Endometrial microvascular endothelial cells (primary cell): Measurements from ENCODE around the gene FSCN2. TPM values are rescaled to one million over a fixed set of nuclear protein-coding genes. Genes with fewer than 3 reads are reported as not detected.

Source experiments
- in situ Hi-C: cut with HindIII; loops from 2 replicates; pipeline ENCODE4 v1.10.0; 2017; ENCODE audit warnings: low sequenced_read_pairs, low pct_unique_long_range_greater_than_20kb; ENCODE audit errors: inconsistent ontology term
- total RNA-seq: library from RNA; depleted of rRNA; stranded (reverse); fragments of >200 nt; gene quantifications from one replicate; pipeline ENCODE4 v1.2.3, GENCODE V29; 2015; ENCODE audit errors: inconsistent ontology term

The FSCN2 gene
- total RNA-seq, 1 donor from 2014 or later: not detected

- in situ Hi-C loops: no loop called here
Measured at GRCh38 chr17:81536299-81537290, 8.4 kb downstream of the FSCN2 start.

DNA sequence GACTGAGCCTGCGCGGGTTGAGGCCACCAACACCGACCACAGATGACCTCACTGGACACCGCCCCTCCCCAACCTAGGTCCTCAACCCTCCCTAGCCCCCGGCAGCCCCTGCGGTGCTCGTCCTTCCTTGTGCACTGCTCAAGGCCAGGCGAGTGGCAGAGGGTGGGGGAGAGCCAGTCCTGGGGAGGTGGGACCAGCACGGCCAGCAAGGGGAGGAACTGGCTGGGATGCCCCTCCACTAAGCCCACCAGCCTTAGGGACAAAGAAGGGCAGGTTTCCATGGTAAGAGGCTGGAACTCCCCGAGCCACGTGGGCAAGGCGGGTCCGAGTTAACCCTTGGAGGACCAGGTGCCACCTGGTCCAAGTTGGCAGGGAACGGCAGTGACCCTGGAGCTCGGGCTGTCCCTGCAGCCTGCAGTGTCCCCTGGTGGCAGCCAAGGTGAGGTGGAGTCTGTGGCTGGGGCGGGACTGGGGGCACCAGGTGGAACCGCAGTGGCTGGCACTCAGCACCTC, 9.2 kb downstream of the FSCN2 start:
- in situ Hi-C loops: no loop called here

- in situ Hi-C loops: no loop called here
Measured at GRCh38 chr17:81537856-81538555, 9.8 kb downstream of the FSCN2 start.

DNA sequence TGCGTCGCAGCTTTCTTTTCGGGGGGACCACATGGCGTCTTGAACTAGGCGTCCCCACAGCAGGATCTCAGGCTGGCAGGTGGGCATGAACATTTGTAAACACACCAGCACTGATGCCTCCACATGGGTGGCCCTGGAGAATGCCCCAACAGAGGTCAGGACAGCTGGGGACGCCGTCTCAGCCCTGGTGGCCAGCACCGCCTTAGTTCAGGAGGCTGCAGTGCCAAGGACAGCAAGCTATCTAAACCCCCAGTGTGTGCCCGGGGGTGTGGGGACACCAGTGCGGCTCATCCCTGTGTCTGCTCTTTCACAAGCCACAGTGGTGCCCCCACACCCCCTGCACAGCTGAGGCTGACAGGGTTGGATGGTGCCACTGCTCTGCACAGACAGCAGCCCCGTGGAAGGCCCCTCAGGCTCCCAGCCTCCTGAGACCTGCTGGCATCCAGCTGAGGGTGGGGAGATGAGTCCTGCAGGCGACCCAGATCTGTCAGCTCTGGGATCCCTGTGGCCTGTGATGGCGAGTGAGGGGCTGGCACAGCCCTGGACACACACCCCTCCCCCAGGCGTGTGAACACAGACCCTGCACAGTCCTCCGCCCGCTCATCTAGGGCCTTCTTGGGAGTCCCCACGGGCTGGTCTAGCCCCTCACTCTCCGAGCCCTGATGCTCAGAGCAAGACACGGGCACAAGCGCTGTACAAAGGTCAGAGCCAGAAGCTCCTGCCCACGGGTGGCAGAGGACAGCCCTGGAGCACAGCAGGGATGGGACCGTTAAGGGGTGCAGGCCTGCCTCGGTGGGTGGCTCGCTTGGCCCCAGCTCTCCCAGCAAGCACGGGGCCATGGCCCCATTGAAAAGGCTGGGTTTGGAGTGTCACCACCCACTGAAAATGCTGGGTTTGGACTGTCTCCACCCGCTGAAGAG, 10.7 kb downstream of the FSCN2 start:
- in situ Hi-C loops: no loop called here

DNA sequence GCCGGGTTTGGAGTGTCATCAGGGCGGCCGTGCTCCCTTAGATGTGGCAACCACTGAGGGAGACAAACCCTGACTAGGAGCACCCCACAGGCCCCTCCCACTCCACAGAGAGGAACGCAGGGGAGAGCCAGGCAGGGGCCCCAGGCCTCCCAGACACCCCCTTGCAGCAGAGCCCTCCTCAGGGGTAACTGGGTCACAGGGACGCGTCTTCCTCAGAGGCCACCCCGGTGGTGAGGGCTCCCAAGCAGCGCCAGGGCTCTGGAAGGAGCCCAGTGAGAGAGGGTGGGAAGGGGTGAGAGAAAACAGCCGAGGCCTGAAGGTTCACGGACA, 11.4 kb downstream of the FSCN2 start:
- in situ Hi-C loops: no loop called here

DNA sequence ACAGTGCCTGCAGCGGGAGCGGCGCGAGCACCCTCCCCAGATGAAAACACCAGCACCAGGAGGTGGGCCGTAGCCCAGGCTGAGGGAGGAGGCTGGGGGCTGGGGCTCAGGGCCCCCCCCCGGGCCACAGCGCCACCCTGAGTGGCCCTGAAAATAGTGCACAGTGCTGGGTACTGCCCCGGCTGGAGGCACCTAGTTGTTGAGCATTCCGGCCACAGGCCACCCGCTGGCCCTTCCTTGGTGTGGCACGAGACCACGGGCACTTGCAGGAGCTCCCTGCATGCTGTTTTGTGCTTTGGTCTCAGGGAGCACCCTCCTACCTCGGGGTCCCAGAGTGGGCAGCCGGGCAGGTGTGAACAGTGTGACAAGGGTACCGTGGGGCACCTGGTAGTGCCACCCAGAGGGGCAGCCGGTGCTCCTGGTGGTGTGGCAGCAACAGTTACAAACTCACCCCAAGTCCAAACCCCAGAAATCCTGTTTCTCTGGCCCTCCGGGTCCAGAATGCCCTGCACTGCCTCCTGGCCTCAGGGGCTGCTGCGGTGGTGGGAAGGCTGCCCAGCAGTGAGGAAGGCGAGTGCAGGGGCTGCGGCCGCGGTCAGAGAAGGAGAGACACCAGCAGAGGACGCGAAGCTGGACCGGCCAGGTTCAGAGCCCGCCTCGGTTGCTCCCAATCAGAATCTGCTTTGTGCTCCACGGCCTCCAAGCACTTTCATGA, 11.9 kb downstream of the FSCN2 start:
- in situ Hi-C loops: no loop called here

GRCh38 chr17:81540676-81541027, 12.5 kb downstream of the FSCN2 start:
- in situ Hi-C loops: no loop called here

- in situ Hi-C loops: no loop called here
Measured at GRCh38 chr17:81541123-81541522, 12.9 kb downstream of the FSCN2 start.

GRCh38 chr17:81542431-81543338, 14.5 kb downstream of the FSCN2 start:
- in situ Hi-C loops: no loop called here

DNA sequence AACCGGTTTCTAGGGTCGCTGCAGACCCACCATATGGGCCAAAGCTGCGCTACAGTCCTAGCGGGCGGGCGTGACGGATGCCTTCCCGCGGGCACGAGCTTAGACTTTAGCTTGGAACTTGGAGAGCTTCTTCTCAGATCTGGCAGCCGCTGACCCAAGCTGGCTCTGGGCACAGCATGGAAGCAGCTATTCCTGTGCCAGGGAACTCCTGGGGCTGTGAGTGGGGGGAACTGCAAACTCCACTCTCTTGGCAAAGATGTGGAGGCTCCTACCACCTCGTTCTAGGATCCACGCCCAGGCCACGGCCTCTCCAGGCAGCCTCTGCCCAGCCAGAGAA, 15.1 kb downstream of the FSCN2 start:
- in situ Hi-C loops: no loop called here

- in situ Hi-C loops: no loop called here
Measured at GRCh38 chr17:81543756-81544155, 15.6 kb downstream of the FSCN2 start.

DNA sequence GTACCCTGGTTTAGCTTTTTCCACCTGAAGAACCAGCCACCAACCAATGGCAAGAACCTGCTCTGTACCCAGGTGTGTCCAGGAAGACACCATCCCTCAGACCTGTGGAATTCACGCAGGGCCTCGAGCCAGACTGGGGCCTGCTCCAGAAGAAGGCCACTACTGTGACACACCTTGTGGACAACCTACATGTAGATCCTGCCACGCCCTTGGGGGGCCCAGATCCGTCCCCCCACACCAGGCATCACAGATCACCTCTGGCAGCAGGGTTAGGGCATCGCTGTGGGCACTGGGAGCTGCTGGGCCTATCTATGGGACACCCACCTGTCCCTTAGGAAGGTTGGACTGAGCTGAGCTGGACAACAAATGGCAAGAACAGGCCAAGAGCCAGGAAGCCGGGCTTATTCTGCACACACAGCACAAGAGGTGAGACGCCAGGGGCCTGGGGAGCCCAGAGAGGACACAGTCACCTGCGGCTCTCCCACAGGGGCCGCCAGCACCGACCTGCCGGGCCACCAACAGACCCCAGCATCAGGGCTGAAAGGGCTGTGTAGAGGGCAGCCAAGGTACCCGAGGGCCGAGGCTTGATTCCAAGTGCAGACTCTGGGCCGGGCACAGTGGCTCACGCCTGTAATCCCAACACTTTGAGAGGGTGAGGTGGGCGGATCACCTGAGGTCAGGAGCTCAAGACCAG, 16.3 kb downstream of the FSCN2 start:
- in situ Hi-C loops: no loop called here

DNA sequence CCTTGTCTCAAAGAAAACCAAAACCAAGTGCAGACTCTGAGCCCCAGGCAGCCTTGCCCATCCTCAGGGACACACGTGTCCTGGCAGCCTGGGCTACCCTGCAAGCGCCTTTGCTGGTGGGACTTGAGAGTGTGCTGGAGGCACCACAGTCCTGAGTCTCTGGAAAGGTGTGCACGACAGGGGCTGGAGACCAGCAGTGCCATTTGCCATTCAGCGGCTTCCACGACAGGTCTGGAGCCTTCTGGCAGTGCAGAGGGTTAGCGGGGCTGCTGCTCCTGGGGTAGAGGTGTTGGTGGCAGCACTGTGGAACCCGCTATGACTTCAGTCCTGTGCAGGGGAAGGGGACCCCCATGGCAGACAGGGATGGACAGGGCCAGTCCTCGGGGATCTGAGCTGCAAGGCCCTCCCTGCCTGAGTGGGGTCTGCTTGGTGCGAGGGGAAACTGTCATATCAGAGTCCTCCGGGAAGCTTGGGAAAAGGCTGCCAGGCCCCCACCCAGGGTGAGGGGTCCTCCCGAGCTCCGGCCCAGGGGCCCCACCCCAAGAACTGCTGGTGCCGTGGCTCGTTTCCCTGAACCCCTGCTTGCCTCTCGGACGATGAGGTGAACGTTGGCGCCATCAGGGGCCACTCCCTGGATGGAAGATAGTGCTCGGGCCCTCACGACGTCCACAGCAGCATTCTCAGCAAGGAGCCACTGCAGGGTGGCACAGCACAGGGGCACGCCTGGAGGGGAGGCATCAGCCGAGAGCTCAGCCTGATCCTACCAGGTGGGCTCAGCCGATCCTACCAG, 17.2 kb downstream of the FSCN2 start:
- in situ Hi-C loops: no loop called here

- in situ Hi-C loops: no loop called here
Measured at GRCh38 chr17:81546906-81547613, 18.9 kb downstream of the FSCN2 start.

DNA sequence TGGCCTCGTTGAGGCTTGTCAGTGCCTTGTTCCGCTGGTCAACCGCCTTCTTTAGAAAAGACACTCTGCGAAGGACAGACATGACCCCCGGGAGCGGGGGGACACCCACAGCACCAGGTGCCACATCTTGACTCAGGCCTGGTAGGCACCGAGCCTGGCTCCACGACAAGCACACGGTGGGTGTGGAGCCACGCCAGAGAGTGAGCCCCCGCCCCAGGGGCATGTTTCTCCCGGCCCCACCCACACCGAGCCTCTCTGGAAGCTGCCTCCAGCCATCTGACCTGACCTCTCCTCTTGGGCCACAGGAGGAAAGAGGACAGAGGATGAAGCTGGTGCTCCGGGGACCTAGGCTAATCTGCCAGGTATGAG, 19.4 kb downstream of the FSCN2 start:
- in situ Hi-C loops: no loop called here

DNA sequence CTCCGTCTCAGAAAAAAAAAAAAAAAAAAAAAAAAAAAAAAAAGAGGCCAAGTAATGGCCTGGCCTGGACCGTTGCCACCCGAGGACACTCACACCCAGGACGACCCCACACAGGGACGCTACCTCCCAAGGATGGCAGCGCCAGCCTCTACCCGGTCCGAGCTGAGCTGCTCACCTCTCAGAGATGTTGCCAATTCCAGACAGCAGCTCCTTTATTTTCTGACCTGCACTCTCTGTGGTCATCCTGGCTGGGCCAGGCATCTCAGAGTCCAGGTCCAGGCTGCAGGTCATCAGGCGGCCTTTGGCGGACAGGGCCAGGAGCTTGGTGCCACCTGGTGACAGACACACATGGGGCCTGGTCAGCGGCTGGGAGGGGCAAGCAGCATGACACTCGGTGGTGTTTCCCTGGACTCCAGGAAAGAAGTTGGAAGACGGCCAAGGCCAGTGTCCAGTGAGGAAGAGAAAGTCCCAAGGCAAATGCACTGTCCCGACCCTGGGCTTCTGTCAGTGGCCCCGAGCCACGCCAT, 20.9 kb downstream of the FSCN2 start:
- in situ Hi-C loops: no loop called here
